Neutrophil (primary cell): Measurements from ENCODE around the gene GPR148.
"Not testable (repeated sequence)": the region's sequence is repeated elsewhere in the genome, so short reads cannot be mapped to it uniquely, and the experiment has no call there.

Experiments
- H3K27ac ChIP-seq: fragments of 200-600 bp; sonication (generic); 2 replicates; pipeline ENCODE4 v1.5.1; 2016; ENCODE audit warnings: mild to moderate bottlenecking, moderate library complexity
- H3K27me3 ChIP-seq: fragments of 200-600 bp; sonication (generic); 2 replicates; pipeline ENCODE4 v1.6.0; 2016; ENCODE audit warnings: mild to moderate bottlenecking
- H3K36me3 ChIP-seq: fragments of 200-600 bp; sonication (generic); 2 replicates; pipeline ENCODE4 v1.5.1; 2017
- H3K4me1 ChIP-seq, 2 experiments: fragments of 200-600 bp in 1 of 2; sonication (generic) in 1 of 2; 1 replicate in 1 of 2; 2 replicates in 1 of 2; pipeline versions ENCODE4 v1.5.1 to v1.6.1; 2013 to 2016; ENCODE audit warnings: low read depth in 1 of 2, low read length in 1 of 2, mild to moderate bottlenecking in 1 of 2, moderate library complexity in 1 of 2; ENCODE audit not compliant: control insufficient read depth in 1 of 2, insufficient read depth in 1 of 2
- H3K4me3 ChIP-seq, 2 experiments: fragments of 200-600 bp in 1 of 2; sonication (generic) in 1 of 2; 1 replicate in 1 of 2; 2 replicates in 1 of 2; pipeline ENCODE4 v1.5.1; 2013 to 2016; ENCODE audit warnings: low read depth in 1 of 2, low read length in 1 of 2, mild to moderate bottlenecking in 1 of 2, moderate library complexity in 1 of 2
- H3K9me3 ChIP-seq: fragments of 200-600 bp; sonication (generic); 2 replicates; pipeline ENCODE4 v1.5.1; 2016
- CTCF ChIP-seq: fragments of 200-600 bp; sonication (generic); IDR thresholded peaks from 2 replicates; pipeline ENCODE4 v1.5.1; 2016; ENCODE audit warnings: antibody characterized with exemption

GPR148 gene

GRCh38 chr2:130728549-130729316 is at the start of gene GPR148:
TSS of gene GPR148 (plus strand) at chr2:130729070. CDS start at chr2:130729152, 82 bp downstream.
- H3K9me3 ChIP-seq: no peaks in the 10 kb centered on the region
- TF ChIP-seq CTCF: no peak
- H3K27me3 ChIP-seq: peaks cover 61% of the 10 kb centered on the region
- H3K4me3 ChIP-seq: no peak within 1 kb of the TSS
- H3K36me3 ChIP-seq: no peaks in the 10 kb centered on the region
- peaks cover 0 to 4% of the 10 kb centered on the region in 2 experiments for H3K4me1 ChIP-seq
- H3K27ac ChIP-seq: no peak within 1 kb of the TSS

- H3K27ac ChIP-seq, H3K36me3 ChIP-seq, H3K4me3 ChIP-seq, H3K9me3 ChIP-seq, H3K4me1 ChIP-seq: not testable (repeated sequence)
- H3K27me3 ChIP-seq: peaks cover 33% of the 10 kb centered on the region
Observed at GRCh38 chr2:130692041-130692770, 36.7 kb upstream of the GPR148 start.

- H3K9me3 ChIP-seq, H3K27ac ChIP-seq, H3K4me1 ChIP-seq, H3K36me3 ChIP-seq, H3K4me3 ChIP-seq: not testable (repeated sequence)
- H3K27me3 ChIP-seq: peaks cover 33% of the 10 kb centered on the region
Observed at GRCh38 chr2:130693474-130693873, 35.4 kb upstream of the GPR148 start.

- H3K27me3 ChIP-seq, H3K36me3 ChIP-seq, H3K4me3 ChIP-seq, H3K27ac ChIP-seq, H3K9me3 ChIP-seq, H3K4me1 ChIP-seq: not testable (repeated sequence)
Observed at GRCh38 chr2:130703250-130703649, 25.6 kb upstream of the GPR148 start.

GRCh38 chr2:130714795-130715194 is 14.1 kb upstream of the GPR148 start:
- not testable (repeated sequence) for H3K4me3 ChIP-seq, H3K9me3 ChIP-seq, H3K4me1 ChIP-seq, H3K27ac ChIP-seq, H3K36me3 ChIP-seq, H3K27me3 ChIP-seq

- Histone ChIP-seq H3K27ac (no peak overlapping the region), H3K9me3 (no peaks in the 10 kb centered on the region), H3K36me3 (no peaks in the 10 kb centered on the region), H3K4me1 (no peaks in the 10 kb centered on the region), H3K27me3 (peaks cover under 1% of the 10 kb centered on the region), H3K4me3 (no peak overlapping the region)
- no peak for TF ChIP-seq CTCF
Observed at GRCh38 chr2:130720036-130720435, 8.8 kb upstream of the GPR148 start.

- Histone ChIP-seq H3K9me3 (no peaks in the 10 kb centered on the region), H3K4me1 (no peaks in the 10 kb centered on the region), H3K27me3 (peaks cover 6% of the 10 kb centered on the region), H3K36me3 (no peaks in the 10 kb centered on the region), H3K27ac (no peak overlapping the region), H3K4me3 (no peak overlapping the region)
- no peak for TF ChIP-seq CTCF
Observed at GRCh38 chr2:130720528-130720927, 8.3 kb upstream of the GPR148 start.
